Caco-2 (cell line): Measurements from ENCODE around the gene NEK8. TPM values are rescaled to one million over a fixed set of nuclear protein-coding genes. Genes with fewer than 3 reads are reported as not detected.

Experiments
- BruUV-seq: library from RNA; stranded (reverse); fragments of 400-500 nt; replicated peaks from 2 replicates; lab custom pipeline; 2021; lab: Mats Ljungman, UMichigan
- CTCF ChIA-PET: fragments of 300-600 bp; sonication (Branson Sonifier 250); formaldehyde crosslinking; loops from one replicate; lab custom pipeline; 2022; ENCODE audit warnings: antibody characterized with exemption; lab: Charles Lee
- POLR2A ChIA-PET: fragments of 300-600 bp; sonication (Branson Sonifier 250); formaldehyde crosslinking; loops from one replicate; lab custom pipeline; 2022; ENCODE audit warnings: antibody characterized with exemption; lab: Charles Lee
- DNase-seq, 2 experiments: peaks; one replicate each; pipeline versions ENCODE4 v3.0.0 to v3.0.0-alpha.2; 2020 to 2022
- H3K27me3 ChIP-seq: replicated peaks from 2 replicates; pipeline ENCODE4 v1.6.0; 2011; ENCODE audit warnings: low read length; ENCODE audit not compliant: control insufficient read depth, insufficient read depth
- H3K36me3 ChIP-seq: 2 replicates; pipeline ENCODE4 v1.5.1; 2011; ENCODE audit warnings: low read length; ENCODE audit not compliant: control insufficient read depth, insufficient read depth
- H3K4me1 ChIP-seq: fragments of 250-450 bp; sonication (Bioruptor Pico); 2 replicates; pipeline ENCODE4 v1.5.1; 2020; ENCODE audit warnings: mild to moderate bottlenecking
- H3K4me3 ChIP-seq: 2 replicates; pipeline ENCODE4 v1.5.1; 2011; ENCODE audit warnings: low read depth, mild to moderate bottlenecking, control low read depth, low read length
- H3K9me3 ChIP-seq: fragments of 250-450 bp; sonication (Bioruptor Pico); 2 replicates; pipeline ENCODE4 v1.5.1; 2020; ENCODE audit warnings: mild to moderate bottlenecking, moderate library complexity
- H3K27ac Mint-ChIP-seq: one replicate; pipeline ENCODE4 v1.8.0; 2022; ENCODE audit warnings: mixed read lengths; ENCODE audit not compliant: unreplicated experiment
- H3K27me3 Mint-ChIP-seq: one replicate; pipeline ENCODE4 v1.8.0; 2022; ENCODE audit warnings: mixed read lengths; ENCODE audit not compliant: insufficient read depth, unreplicated experiment
- H3K36me3 Mint-ChIP-seq: one replicate; pipeline ENCODE4 v1.8.0; 2022; ENCODE audit warnings: mild to moderate bottlenecking, mixed read lengths; ENCODE audit not compliant: insufficient read depth, unreplicated experiment
- H3K4me1 Mint-ChIP-seq: one replicate; pipeline ENCODE4 v1.8.0; 2022; ENCODE audit warnings: low read depth, mixed read lengths; ENCODE audit not compliant: unreplicated experiment
- H3K4me3 Mint-ChIP-seq: one replicate; pipeline ENCODE4 v1.8.0; 2022; ENCODE audit warnings: mild to moderate bottlenecking, moderate library complexity, mixed read lengths; ENCODE audit not compliant: unreplicated experiment
- H3K9me3 Mint-ChIP-seq: one replicate; pipeline ENCODE4 v1.8.0; 2022; ENCODE audit warnings: mixed read lengths; ENCODE audit not compliant: unreplicated experiment
- intact Hi-C: fragments of 100-400 bp; cut with micrococcal nuclease; formaldehyde crosslinking; loops from one replicate; pipeline ENCODE4 v1.10.0; 2022; ENCODE audit not compliant: unreplicated experiment
- total RNA-seq: library from RNA; stranded (reverse); gene quantifications from 2 replicates; pipeline ENCODE4 v1.2.3, GENCODE V29; 2022
- TF ChIP-seq, protein P1 (sequence below), 2 experiments: fragments of 200-600 bp in 1 of 2; IDR thresholded peaks; 1 replicate in 1 of 2; 2 replicates in 1 of 2; pipeline versions ENCODE4 v1.5.1 to v1.8.0; 2011 to 2022; ENCODE audit warnings: antibody characterized with exemption in 1 of 2, control low read depth in 1 of 2, inconsistent platforms in 1 of 2, low read depth in 1 of 2, low read length in 1 of 2, mild to moderate bottlenecking in 1 of 2, moderate library complexity in 1 of 2; ENCODE audit not compliant: insufficient read depth in 1 of 2, severe bottlenecking in 1 of 2, unreplicated experiment in 1 of 2

Gene NEK8
- total RNA-seq, 1 experiment from 2014 or later, result 11.0 TPM

DNA sequence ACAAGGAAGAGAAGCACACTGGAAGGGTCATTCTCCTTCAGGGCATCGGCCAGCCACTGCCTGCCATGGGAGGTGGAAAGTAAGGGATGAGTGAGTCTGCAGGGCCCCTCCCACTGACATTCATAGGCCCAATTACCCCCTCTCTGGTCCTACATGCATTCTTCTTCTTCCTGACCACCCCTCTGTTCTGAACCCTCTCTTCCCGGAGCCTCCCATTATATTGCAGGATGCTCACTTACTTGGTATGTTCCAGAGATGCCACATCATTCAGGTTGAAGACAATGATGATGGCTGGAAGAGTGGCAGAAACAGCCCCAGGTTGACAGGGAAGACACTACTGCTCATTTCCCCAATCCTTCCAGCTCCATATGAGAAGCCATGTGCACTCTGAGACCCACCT is 13.4 kb upstream of the NEK8 start:
- no peak overlapping the region for H3K4me3 Mint-ChIP-seq
- Histone ChIP-seq H3K27me3 (no peaks in the 10 kb centered on the region), H3K36me3 (no peaks in the 10 kb centered on the region), H3K9me3 (no peaks in the 10 kb centered on the region), H3K4me1 (peaks cover 11% of the 10 kb centered on the region), H3K4me3 (no peak overlapping the region)
- H3K4me1 Mint-ChIP-seq, result peaks cover 23% of the 10 kb centered on the region
- CTCF ChIA-PET, result no interaction called here
- H3K27me3 Mint-ChIP-seq, result no peaks in the 10 kb centered on the region
- intact Hi-C loops, result no loop called here
- H3K27ac Mint-ChIP-seq, result no peak overlapping the region
- no peaks in the 10 kb centered on the region for H3K9me3 Mint-ChIP-seq
- BruUV-seq, result no TSS peak
- TF ChIP-seq, protein P1, sequence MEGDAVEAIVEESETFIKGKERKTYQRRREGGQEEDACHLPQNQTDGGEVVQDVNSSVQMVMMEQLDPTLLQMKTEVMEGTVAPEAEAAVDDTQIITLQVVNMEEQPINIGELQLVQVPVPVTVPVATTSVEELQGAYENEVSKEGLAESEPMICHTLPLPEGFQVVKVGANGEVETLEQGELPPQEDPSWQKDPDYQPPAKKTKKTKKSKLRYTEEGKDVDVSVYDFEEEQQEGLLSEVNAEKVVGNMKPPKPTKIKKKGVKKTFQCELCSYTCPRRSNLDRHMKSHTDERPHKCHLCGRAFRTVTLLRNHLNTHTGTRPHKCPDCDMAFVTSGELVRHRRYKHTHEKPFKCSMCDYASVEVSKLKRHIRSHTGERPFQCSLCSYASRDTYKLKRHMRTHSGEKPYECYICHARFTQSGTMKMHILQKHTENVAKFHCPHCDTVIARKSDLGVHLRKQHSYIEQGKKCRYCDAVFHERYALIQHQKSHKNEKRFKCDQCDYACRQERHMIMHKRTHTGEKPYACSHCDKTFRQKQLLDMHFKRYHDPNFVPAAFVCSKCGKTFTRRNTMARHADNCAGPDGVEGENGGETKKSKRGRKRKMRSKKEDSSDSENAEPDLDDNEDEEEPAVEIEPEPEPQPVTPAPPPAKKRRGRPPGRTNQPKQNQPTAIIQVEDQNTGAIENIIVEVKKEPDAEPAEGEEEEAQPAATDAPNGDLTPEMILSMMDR (IDR thresholded peaks at IDR 0.05; ENCODE audit: insufficient read depth in 1 of 2, low read depth in 1 of 2, low read length in 1 of 2, severe bottlenecking in 1 of 2, unreplicated experiment in 1 of 2), result no peak
- POLR2A ChIA-PET, result no interaction called here
- peaks cover 28% of the 10 kb centered on the region for H3K36me3 Mint-ChIP-seq
- no peak for DNase-seq

DNA sequence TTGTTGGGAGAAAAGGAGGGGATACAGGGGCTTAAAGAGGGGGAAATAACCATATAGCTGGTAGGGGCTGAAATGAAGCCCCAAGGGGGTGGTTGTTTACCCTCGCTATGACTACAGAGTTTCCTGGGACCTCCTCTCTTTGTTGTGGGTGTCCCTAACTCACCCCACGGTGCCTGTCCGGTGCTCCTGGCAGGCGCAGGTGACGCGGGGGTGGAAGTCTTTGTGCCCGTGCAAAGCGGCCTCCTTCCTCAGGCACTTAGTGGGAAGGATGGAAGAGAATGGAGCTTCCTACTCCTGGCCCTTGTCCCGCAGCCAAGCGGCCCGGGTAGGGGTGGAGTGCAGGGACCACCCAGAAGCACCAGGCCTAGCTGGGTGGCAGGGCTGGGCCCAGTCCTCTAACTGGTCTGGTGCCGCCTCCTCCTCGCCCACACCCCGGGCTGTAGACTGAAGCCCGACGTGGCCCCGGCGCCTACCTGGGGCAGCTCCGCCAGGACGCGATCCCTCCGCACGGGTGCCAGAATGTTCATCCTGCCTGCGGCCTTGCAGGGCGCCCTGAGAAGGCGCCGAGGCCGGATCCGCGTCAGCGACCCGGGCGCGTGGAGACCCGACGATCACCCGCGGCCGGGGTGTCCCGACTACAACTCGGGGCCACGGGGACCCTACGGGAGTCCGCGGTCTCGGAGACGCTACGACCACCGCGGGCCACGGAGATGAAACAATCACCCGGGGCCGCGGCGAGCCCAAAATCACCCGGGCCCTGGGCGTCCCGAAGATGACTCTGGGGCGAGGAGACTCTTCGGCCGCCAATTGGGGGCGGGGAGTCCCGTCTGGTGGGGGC is 11.6 kb upstream of the NEK8 start:
- H3K4me3 ChIP-seq, result no peak overlapping the region
- Mint-ChIP-seq H3K4me1 (peaks cover 23% of the 10 kb centered on the region), H3K36me3 (peaks cover 29% of the 10 kb centered on the region), H3K4me3 (peak overlapping the region; percentile 23), H3K27ac (no peak overlapping the region), H3K9me3 (no peaks in the 10 kb centered on the region), H3K27me3 (no peaks in the 10 kb centered on the region)
- peaks cover 3% of the 10 kb centered on the region; the same call in 1 of the 2 replicates for H3K36me3 ChIP-seq
- TF ChIP-seq, protein P1 (IDR thresholded peaks at IDR 0.05; ENCODE audit: insufficient read depth in 1 of 2, low read depth in 1 of 2, low read length in 1 of 2, severe bottlenecking in 1 of 2, unreplicated experiment in 1 of 2), result no peak
- CTCF ChIA-PET, result no interaction called here
- H3K27me3 ChIP-seq, result no peaks in the 10 kb centered on the region
- POLR2A ChIA-PET, result no interaction called here
- peaks cover 13% of the 10 kb centered on the region for H3K4me1 ChIP-seq
- intact Hi-C loops, result no loop called here
- no peak for DNase-seq
- H3K9me3 ChIP-seq, result no peaks in the 10 kb centered on the region
- BruUV-seq, result no TSS peak

DNA sequence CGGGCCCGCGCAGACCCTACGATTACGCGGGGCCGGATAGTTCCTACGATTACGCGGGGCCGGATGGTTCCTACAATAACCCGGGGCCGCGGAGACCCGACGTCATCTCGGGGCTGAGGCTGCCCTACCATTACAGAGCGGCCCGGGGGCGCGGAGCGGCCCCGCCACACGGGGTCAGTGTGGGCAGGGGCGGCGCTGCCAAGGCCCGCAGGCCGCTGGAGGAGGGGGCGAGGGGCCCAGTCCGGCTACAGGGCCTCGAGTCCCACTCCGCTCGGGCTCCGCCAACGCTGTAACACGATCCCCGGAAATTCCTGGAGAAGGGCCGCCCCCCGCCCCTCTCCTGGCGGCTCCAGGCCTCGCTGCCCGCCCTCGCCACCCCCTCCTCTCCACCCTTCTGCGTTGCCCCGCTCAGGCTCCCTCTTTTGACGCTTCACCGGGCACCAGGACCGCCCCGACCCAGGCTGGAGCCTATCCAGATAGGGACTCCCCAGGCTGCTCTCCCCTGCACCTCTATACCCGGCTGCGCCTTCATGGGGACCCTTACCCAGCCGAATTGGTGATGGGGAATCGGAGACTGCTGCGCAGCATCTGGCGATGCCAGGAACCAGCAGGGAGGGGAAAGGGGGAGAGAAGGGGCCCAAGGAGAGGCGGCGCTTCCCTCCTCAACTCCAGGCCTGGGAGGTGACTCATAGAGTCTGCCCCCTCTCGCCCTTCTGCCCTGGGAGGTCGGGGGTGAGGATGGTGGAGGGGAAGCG is 10.8 kb upstream of the NEK8 start, which contains the start of gene RAB34:
TSS of gene RAB34 (minus strand) at position 291 of the 755 bp plus-strand sequence. CDS start 602 bp downstream, outside the sequence.
- H3K4me3 ChIP-seq, result no peak within 1 kb of the TSS
- Mint-ChIP-seq H3K27me3 (no peaks in the 10 kb centered on the region), H3K4me3 (peak within 1 kb of the TSS; percentile 94), H3K4me1 (peaks cover 18% of the 10 kb centered on the region), H3K9me3 (no peaks in the 10 kb centered on the region), H3K27ac (peak within 1 kb of the TSS; percentile 98), H3K36me3 (peaks cover 37% of the 10 kb centered on the region)
- TF ChIP-seq, protein P1 (IDR thresholded peaks at IDR 0.05; ENCODE audit: insufficient read depth in 1 of 2, low read depth in 1 of 2, low read length in 1 of 2, severe bottlenecking in 1 of 2, unreplicated experiment in 1 of 2), result no peak
- ChIA-PET CTCF (no interaction called here), POLR2A (no interaction called here)
- H3K4me1 ChIP-seq, result peaks cover 19% of the 10 kb centered on the region
- no peaks in the 10 kb centered on the region for H3K9me3 ChIP-seq
- intact Hi-C loops, result loop anchor here (2.0 kb wide), 1 partner anchor 73 kb away; the partner anchor contains the start of gene BLTP2
- no TSS peak for BruUV-seq
- H3K36me3 ChIP-seq, result peaks cover 7% of the 10 kb centered on the region
- no peaks in the 10 kb centered on the region for H3K27me3 ChIP-seq
- DNase-seq, result peak in 1 of 2 experiments; percentile 58
